IPS-15b (cell line): ENCODE data around the gene SFT2D1.

Experiments used
- H3K27me3 ChIP-seq: one replicate; pipeline ENCODE4 v1.6.1; 2013; ENCODE audit warnings: low read length; ENCODE audit not compliant: control insufficient read depth, insufficient read depth
- H3K36me3 ChIP-seq: one replicate; pipeline ENCODE4 v1.6.1; 2013; ENCODE audit warnings: low read length; ENCODE audit not compliant: control insufficient read depth, insufficient read depth
- H3K4me1 ChIP-seq: one replicate; pipeline ENCODE4 v1.6.1; 2013; ENCODE audit warnings: mild to moderate bottlenecking, low read length; ENCODE audit not compliant: control insufficient read depth, insufficient read depth
- H3K4me3 ChIP-seq: one replicate; pipeline ENCODE4 v1.5.1; 2013; ENCODE audit warnings: low read depth, low read length
- H3K9ac ChIP-seq: one replicate; pipeline ENCODE4 v1.6.1; 2013; ENCODE audit warnings: low read depth, mild to moderate bottlenecking, low read length
- H3K9me3 ChIP-seq: one replicate; pipeline ENCODE4 v1.6.1; 2013; ENCODE audit warnings: mild to moderate bottlenecking, low read length; ENCODE audit not compliant: control insufficient read depth, insufficient read depth

SFT2D1 gene

GRCh38 chr6:166309977-166310376 is 32.4 kb downstream of the SFT2D1 start:
- no peaks in the 10 kb centered on the region for H3K9me3 ChIP-seq
- H3K4me1 ChIP-seq: peaks cover 6% of the 10 kb centered on the region
- no peak overlapping the region for H3K9ac ChIP-seq
- H3K4me3 ChIP-seq: no peak overlapping the region
- peaks cover 49% of the 10 kb centered on the region for H3K27me3 ChIP-seq
- H3K36me3 ChIP-seq: no peaks in the 10 kb centered on the region

DNA sequence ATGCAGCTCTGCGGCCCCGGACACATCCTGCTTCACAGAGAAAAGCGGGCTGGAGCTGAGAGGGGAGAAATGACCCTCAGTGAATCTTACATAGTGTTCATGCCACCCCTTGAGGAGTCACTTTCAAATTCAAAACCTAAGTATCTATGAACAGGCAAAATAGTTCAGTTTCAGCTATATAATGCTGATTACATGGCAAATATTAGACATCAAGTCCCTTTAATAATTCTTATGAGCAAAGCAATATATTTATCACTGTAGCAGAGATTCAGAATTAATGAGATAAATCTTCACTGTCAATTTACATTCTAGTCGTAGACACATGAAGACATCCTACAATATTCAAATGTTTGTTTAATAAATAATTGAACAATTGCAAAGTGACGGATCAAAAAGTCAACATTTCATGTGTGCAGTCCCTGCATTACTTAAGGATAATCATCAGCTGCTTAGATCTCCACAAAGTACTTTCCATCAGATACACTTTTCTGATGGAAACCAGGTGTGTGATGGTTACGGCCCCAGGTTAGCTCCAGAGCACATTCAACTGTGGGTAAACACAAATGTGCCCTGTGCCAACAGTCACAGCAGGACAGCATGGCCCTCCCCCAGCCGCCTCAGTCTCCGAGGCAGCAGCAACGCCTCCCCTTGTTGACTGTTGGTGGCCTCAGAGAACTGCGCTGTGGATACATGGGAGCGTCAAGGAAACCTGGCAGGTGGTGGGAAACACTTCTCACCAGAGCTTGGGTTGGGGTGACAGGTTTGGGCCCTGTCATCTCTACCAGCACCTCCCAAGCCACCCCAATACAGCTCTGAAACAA is 33.4 kb downstream of the SFT2D1 start:
- Histone ChIP-seq H3K9me3 (no peaks in the 10 kb centered on the region), H3K36me3 (no peaks in the 10 kb centered on the region), H3K9ac (no peak overlapping the region), H3K4me1 (peaks cover 6% of the 10 kb centered on the region), H3K4me3 (peak overlapping the region; percentile 41), H3K27me3 (peaks cover 49% of the 10 kb centered on the region)

- H3K27me3 ChIP-seq: peaks cover 49% of the 10 kb centered on the region
- H3K9ac ChIP-seq: no peak within 1 kb of the TSS
Observed at GRCh38 chr6:166308033-166308768, 34.1 kb downstream of the SFT2D1 start, which contains the start of gene PRR18. Gene PRR18, minus strand, starts transcription at chr6:166308392. Its CDS starts 250 bp downstream, at chr6:166308142.

DNA sequence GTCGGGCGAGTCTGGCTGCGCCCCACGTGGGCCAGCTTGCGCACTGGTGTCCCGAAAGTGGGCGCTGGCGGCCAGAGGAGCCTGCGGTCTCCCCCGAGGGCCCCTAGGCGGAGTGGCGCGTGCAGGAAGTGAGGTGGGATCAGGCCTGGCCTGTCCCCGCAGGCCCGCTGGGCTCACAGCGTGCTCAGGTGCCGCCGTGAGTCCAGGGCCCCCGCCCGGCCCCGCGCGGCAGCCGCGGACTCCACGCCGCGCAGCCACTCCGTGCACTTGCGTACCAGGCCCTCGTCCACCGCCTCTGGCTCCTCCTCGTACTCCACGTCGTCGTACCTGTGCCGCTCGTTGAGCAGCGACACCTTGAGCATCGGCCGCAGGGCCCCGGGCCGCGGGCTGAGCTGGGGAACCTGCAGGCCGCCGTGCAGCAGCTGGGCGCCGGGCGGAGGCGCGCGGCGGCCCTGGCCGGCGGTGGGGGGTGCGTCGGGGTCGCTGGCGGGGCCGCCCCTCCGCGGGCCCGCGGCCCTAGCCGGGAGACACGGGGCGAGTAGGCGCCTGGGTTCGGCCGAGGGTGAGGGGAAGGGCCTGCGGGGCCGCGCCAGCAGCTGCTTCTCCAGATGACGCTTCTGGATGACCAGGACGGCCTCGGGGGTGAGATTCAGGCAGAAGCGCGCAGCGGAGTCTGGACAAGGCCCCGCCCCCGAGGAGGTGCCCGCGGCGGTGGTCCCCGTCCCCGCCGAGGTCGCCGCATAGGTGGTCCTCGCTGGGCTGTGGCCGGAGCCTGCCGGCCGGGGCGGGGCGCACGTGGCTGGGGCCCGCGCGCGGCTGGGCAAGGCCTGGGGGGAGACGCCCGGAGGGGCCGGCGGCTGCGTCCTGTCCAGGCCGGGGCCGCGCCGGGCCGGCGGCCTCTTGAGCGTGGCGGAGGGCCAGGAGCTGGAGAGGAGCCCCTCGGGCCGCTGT is 35.0 kb downstream of the SFT2D1 start:
- Histone ChIP-seq H3K9me3 (no peaks in the 10 kb centered on the region), H3K4me3 (peak overlapping the region; percentile 43), H3K36me3 (no peaks in the 10 kb centered on the region), H3K4me1 (peaks cover 6% of the 10 kb centered on the region), H3K27me3 (peaks cover 49% of the 10 kb centered on the region), H3K9ac (no peak overlapping the region)

More at GRCh38 chr6:166308033-166308768, 34.1 kb downstream of the SFT2D1 start, which contains the start of gene PRR18:
- no peaks in the 10 kb centered on the region for H3K9me3 ChIP-seq
- peak within 1 kb of the TSS; percentile 43 for H3K4me3 ChIP-seq
- H3K4me1 ChIP-seq: peaks cover 6% of the 10 kb centered on the region
- H3K36me3 ChIP-seq: no peaks in the 10 kb centered on the region

DNA sequence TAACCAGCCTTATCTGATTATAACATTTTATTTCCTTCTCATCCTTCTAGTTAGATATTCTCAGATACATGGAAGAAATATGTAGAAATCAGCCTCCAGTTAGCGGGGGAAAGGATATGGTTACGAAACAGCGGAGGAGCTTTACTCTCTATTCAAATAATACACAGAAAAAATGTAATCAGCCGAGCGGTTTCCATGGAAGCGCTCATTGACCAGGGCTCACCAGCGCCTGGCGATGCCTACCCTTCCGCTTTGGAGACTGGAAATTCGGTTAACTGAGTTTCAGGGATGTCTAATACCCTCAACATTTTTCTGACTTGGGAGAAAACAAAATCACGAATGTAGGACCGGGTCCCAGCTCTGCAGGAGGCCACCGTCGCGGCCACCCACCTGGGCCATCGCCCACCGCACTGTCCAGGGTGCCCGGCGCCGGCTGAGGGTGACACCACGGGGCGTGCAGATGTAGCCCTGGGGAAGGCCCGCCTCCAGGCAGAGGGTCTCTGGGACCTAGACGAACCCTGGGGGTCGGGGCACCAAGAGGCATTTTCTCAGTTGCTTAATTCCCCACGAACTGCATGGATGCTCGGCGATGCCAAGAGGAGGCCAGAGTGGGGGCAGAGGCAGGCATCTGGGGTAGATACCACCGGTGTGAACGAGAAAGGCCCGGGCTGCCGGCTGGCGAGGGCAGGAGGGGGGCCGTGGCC is 35.8 kb downstream of the SFT2D1 start:
- Histone ChIP-seq H3K9me3 (no peaks in the 10 kb centered on the region), H3K4me3 (peak overlapping the region; percentile 43), H3K36me3 (no peaks in the 10 kb centered on the region), H3K27me3 (peaks cover 49% of the 10 kb centered on the region), H3K9ac (no peak overlapping the region), H3K4me1 (peaks cover 6% of the 10 kb centered on the region)

DNA sequence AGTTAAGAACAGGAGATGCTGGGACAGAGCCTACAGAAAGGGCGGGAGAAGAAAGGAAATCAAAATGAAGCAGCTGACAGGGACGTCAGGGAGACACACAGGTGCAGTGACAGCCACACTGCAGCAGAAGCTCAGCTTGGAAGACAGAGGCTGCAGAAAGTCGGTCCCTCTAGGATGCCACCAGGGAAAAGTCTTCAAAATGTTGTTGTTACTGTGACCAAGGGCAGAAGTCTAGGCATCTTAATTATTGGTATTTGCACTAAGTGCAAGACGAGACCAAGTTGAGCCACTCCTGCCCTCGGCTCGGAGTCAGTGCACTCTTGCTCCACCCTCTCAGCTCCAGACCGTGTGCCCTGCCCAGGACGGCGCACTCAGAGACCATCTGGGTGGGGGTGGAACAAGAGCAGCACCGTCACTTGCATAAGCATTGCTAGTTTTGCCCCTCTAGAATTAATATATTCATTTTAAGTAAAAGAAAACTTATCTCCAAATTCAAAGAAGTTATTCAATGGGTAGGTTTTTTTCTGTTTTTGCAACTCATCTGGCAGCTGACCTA is 36.7 kb downstream of the SFT2D1 start:
- no peak overlapping the region for H3K9ac ChIP-seq
- no peaks in the 10 kb centered on the region for H3K36me3 ChIP-seq
- H3K27me3 ChIP-seq: peaks cover 49% of the 10 kb centered on the region
- H3K4me1 ChIP-seq: peaks cover 6% of the 10 kb centered on the region
- no peaks in the 10 kb centered on the region for H3K9me3 ChIP-seq
- no peak overlapping the region for H3K4me3 ChIP-seq

GRCh38 chr6:166304106-166304505 is 38.2 kb downstream of the SFT2D1 start:
- H3K4me1 ChIP-seq: peaks cover 5% of the 10 kb centered on the region
- no peak overlapping the region for H3K4me3 ChIP-seq
- H3K36me3 ChIP-seq: no peaks in the 10 kb centered on the region
- peaks cover 33% of the 10 kb centered on the region for H3K27me3 ChIP-seq
- H3K9me3 ChIP-seq: no peaks in the 10 kb centered on the region
- no peak overlapping the region for H3K9ac ChIP-seq

DNA sequence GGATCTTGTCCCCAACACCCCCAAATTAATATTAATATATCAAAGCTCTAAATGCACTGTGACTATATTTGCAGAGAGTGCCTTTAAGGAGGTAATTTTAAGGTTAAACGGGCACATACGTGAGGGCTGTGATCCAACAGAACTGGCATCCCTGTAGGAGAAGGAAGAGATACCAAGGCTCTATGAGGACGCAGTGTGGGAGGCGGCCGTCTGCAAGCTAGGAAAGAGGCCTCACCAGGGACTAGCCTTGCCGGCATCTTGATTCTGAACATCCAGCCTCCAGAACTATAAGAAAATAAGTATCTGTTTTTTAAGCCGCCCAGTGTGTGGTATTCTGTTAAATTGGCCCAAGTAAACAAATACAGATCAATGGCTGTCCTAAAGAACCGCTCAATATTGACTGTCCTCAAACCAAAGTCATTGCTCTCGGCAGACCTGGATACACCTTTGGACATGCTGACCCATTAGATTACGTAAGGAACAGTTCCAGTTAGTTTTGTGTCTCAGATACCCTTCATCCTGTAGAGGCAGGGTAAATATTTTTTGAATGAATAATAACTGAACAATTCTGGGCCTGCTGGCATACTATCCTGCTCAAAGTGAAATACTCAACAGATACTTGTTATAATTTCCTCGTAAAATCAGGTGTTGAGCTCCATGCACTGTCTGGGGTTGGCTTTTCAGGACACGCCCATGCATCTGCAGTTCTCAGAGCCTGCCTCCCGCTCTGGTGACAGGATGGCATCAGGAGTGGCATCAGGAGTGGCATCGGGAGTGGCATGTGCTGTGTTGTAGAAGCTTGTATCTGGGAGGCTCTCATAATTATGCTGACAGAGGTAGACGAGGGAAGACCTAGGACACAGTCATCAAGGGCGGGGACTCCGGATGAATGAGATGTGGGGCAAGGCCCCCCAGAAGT is 40.5 kb downstream of the SFT2D1 start:
- H3K36me3 ChIP-seq: no peaks in the 10 kb centered on the region
- H3K4me3 ChIP-seq: no peak overlapping the region
- no peak overlapping the region for H3K9ac ChIP-seq
- no peaks in the 10 kb centered on the region for H3K9me3 ChIP-seq
- no peaks in the 10 kb centered on the region for H3K4me1 ChIP-seq
- peaks cover 19% of the 10 kb centered on the region for H3K27me3 ChIP-seq

- Histone ChIP-seq H3K9me3 (no peaks in the 10 kb centered on the region), H3K4me3 (no peak overlapping the region), H3K4me1 (no peaks in the 10 kb centered on the region), H3K27me3 (peaks cover 5% of the 10 kb centered on the region), H3K36me3 (no peaks in the 10 kb centered on the region), H3K9ac (no peak overlapping the region)
Observed at GRCh38 chr6:166300357-166300987, 41.9 kb downstream of the SFT2D1 start.

DNA sequence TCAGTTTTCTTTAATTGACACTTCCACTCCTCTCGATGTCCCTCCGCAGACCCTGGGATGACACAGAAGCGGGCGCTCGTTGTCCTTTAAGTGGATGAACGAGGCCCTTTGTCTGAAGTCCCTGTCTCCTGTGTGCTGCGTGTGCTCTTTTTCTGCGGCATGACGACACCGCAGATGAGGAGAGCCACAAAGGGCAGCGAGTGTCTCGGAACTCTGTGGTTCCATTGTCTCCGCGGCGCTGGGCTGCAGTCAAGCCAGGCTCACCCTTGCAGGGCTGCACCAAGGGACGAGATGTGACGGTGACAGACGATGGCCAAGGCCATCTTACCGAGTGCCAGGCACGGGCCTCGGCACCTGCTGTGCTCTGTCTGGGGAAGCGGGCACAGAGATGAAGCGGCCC is 44.7 kb downstream of the SFT2D1 start:
- Histone ChIP-seq H3K4me3 (no peak overlapping the region), H3K9me3 (no peaks in the 10 kb centered on the region), H3K4me1 (no peaks in the 10 kb centered on the region), H3K9ac (no peak overlapping the region), H3K36me3 (no peaks in the 10 kb centered on the region), H3K27me3 (no peaks in the 10 kb centered on the region)
